Measurements from ENCODE around the gene RAP1GDS1. TPM values are rescaled to one million over a fixed set of nuclear protein-coding genes. Genes with fewer than 3 reads are reported as not detected.

Gene RAP1GDS1
- total RNA-seq, 4 donors from 2014 or later: 19.4 to 38.0 (median 33.9) TPM

DNA sequence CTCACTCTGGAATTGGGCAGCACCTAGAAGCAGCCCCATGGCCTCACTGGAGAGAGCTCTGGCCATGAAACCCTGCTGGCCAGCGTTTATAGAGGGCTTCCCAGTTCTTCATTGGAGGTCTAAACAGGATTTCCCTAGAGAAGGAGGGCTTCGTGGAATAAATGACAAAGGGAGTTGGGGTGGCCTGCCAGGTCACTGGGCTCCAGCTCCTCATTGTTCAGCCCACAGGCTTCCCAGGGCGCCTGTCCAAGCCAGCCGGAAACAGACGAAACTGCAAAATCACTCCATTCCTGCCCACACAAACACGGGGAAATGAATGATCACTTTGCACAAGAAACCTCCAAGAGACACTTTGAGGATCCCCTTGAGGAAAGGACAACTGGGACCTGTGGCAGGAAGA is 207.5 kb downstream of the RAP1GDS1 start:
- TF ChIP-seq, protein P1, sequence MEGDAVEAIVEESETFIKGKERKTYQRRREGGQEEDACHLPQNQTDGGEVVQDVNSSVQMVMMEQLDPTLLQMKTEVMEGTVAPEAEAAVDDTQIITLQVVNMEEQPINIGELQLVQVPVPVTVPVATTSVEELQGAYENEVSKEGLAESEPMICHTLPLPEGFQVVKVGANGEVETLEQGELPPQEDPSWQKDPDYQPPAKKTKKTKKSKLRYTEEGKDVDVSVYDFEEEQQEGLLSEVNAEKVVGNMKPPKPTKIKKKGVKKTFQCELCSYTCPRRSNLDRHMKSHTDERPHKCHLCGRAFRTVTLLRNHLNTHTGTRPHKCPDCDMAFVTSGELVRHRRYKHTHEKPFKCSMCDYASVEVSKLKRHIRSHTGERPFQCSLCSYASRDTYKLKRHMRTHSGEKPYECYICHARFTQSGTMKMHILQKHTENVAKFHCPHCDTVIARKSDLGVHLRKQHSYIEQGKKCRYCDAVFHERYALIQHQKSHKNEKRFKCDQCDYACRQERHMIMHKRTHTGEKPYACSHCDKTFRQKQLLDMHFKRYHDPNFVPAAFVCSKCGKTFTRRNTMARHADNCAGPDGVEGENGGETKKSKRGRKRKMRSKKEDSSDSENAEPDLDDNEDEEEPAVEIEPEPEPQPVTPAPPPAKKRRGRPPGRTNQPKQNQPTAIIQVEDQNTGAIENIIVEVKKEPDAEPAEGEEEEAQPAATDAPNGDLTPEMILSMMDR (IDR thresholded peaks at IDR 0.05): no peak
- no peak for TF ChIP-seq POLR2A (IDR thresholded peaks at IDR 0.05)
- intact Hi-C loops (cut with DNase I): loop anchor here (10.0 kb wide), 1 partner anchor 314 kb away; no protein-coding TSS in a partner anchor
- H3K9me3 ChIP-seq: no peaks in the 10 kb centered on the region
- H3K27me3 ChIP-seq: no peaks in the 10 kb centered on the region
- WGBS, 2 donors: 13% methylated on average over 4 to 5 of the region's 6 CpGs
- H3K27ac ChIP-seq: peak overlapping the region in 2 of 4 donors; percentile 2 to 3
- peaks cover 4 to 32% (median 16%) of the 10 kb centered on the region in 3 donors for H3K4me1 ChIP-seq
- peaks cover 0 to 18% (median 0%) of the 10 kb centered on the region in 3 donors for H3K36me3 ChIP-seq
- no peak overlapping the region for H3K4me3 ChIP-seq
- no peak for DNase-seq

DNA sequence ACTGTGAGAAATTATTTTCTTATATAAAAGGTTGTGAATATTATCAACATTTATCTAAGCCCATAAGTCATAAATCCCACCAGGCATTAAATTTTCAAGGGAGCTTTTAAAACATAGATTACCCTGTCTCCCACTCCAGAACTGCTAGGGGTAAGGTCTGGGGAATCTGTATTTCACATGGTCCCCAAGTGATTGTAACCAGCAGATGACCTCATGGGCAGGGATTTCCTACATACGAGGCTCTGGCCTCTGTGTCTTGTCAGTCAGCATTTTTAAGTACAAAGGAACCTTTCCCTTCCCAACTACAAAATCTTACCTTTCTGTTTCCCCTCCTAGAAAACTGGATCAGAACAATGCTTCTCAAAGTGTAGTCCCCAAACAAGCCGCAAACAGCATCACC is 208.6 kb downstream of the RAP1GDS1 start:
- DNase-seq: no peak
- no peak overlapping the region for H3K4me3 ChIP-seq
- peaks cover 8 to 42% (median 16%) of the 10 kb centered on the region in 3 donors for H3K4me1 ChIP-seq
- H3K36me3 ChIP-seq: peaks cover 0 to 21% (median 0%) of the 10 kb centered on the region in 3 donors
- no peaks in the 10 kb centered on the region for H3K9me3 ChIP-seq
- no peak for TF ChIP-seq POLR2A (IDR thresholded peaks at IDR 0.05)
- no peak overlapping the region for H3K27ac ChIP-seq
- 58% methylated on average over 2 of the region's 2 CpGs for WGBS, 2 donors
- intact Hi-C loops (cut with DNase I): loop anchor here (5.0 to 10.0 kb wide), 2 partner anchors 188 to 315 kb away; partner anchors contain the start of gene TSPAN5
- H3K27me3 ChIP-seq: no peaks in the 10 kb centered on the region

- H3K4me1 ChIP-seq: peaks cover 9 to 46% (median 16%) of the 10 kb centered on the region in 3 donors
- H3K36me3 ChIP-seq: peaks cover 0 to 27% (median 0%) of the 10 kb centered on the region in 3 donors
- H3K4me3 ChIP-seq: no peak overlapping the region
- H3K9me3 ChIP-seq: no peaks in the 10 kb centered on the region
- no peaks in the 10 kb centered on the region for H3K27me3 ChIP-seq
- TF ChIP-seq POLR2A (IDR thresholded peaks at IDR 0.05): no peak
- TF ChIP-seq, protein P1 (IDR thresholded peaks at IDR 0.05): no peak
- H3K27ac ChIP-seq: no peak overlapping the region
- DNase-seq: no peak
- intact Hi-C loops (cut with DNase I): loop anchor here (5.0 kb wide), 1 partner anchor 187 kb away; the partner anchor contains the start of gene TSPAN5
- WGBS, 2 donors: 66 to 80% methylated on average over 3 of the region's 3 CpGs
Measured at GRCh38 chr4:98470366-98470765, 209.2 kb downstream of the RAP1GDS1 start.

- DNase-seq: no peak
- Histone ChIP-seq H3K27me3 (no peaks in the 10 kb centered on the region), H3K4me3 (no peak overlapping the region), H3K27ac (no peak overlapping the region), H3K36me3 (peaks cover 0 to 32% (median 0%) of the 10 kb centered on the region in 3 donors), H3K9me3 (no peaks in the 10 kb centered on the region), H3K4me1 (peaks cover 9 to 46% (median 16%) of the 10 kb centered on the region in 3 donors)
- WGBS, 2 donors: 72 to 89% methylated on average over 3 to 7 of the region's 7 CpGs
- TF ChIP-seq POLR2A (IDR thresholded peaks at IDR 0.05): no peak
- TF ChIP-seq, protein P1 (IDR thresholded peaks at IDR 0.05): no peak
- intact Hi-C loops (cut with DNase I): loop anchor here (5.0 kb wide), 1 partner anchor 186 kb away; the partner anchor contains the start of gene TSPAN5
Measured at GRCh38 chr4:98470831-98471230, 209.6 kb downstream of the RAP1GDS1 start.

DNA sequence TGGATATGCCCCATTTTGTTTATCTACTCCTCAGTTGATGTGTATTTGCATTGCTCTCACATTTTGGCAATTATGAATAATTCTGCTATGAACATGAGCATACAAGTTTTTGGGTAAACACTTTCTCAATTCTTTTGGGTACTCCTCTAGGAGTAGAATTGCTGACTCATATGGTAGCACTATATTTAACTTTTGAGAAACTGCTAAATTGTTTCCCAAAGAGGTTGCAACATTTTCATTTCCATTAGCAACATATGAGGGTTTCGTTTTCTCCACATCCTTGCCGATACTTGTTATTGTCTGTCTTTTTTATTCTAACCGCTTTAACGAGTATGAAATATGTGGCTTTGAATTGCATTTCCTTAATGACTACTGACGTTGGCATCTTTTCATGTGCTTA is 211.9 kb downstream of the RAP1GDS1 start:
- WGBS, 2 donors: 21 to 35% methylated on average over 5 of the region's 5 CpGs
- Histone ChIP-seq H3K27ac (peak overlapping the region; percentile 7 to 44 (median 17)), H3K36me3 (peaks cover 0 to 51% (median 0%) of the 10 kb centered on the region in 3 donors), H3K4me1 (peaks cover 7 to 34% (median 9%) of the 10 kb centered on the region in 3 donors), H3K9me3 (no peaks in the 10 kb centered on the region), H3K27me3 (no peaks in the 10 kb centered on the region), H3K4me3 (no peak overlapping the region)
- no peak for TF ChIP-seq POLR2A (IDR thresholded peaks at IDR 0.05)
- TF ChIP-seq, protein P1 (IDR thresholded peaks at IDR 0.05): no peak
- intact Hi-C loops (cut with DNase I): loop anchor here (5.0 kb wide), 1 partner anchor 184 kb away; the partner anchor contains the start of gene TSPAN5
- no peak for DNase-seq
